ENCODE measurements around the gene GLI3. TPM values are rescaled to one million over a fixed set of nuclear protein-coding genes. Genes with fewer than 3 reads are reported as not detected.

GLI3 gene
- total RNA-seq, 2 donors from 2014 or later: 9.2 to 14.7 TPM

DNA sequence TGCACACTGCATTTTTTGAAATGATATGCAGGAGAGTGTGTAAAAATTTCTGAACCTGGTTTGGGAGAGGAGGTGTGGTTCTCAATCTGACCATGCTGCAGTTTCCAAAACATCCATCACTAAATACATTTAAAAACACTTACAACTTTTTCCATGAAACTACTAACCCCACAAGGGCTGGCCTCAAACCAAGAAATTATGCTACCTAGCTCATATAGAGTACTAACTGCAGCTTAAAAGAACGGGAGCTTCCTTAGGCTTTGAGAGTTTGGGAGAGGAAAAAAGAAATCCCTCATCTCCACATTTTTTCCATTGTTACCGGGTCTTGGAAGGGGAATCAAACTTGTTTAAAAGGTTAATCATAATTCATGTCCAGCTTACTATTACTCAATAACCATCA lies 214.2 kb downstream of the GLI3 start:
- no peak for DNase-seq (ENCODE audit: low spot score)
- Histone ChIP-seq H3K27ac (no peak overlapping the region), H3K9me3 (no peaks in the 10 kb centered on the region), H3K4me3 (no peak overlapping the region), H3K27me3 (replicated peaks; ENCODE audit: insufficient read depth) (no peaks in the 10 kb centered on the region), H3K36me3 (no peaks in the 10 kb centered on the region), H3K4me1 (replicated peaks) (no peaks in the 10 kb centered on the region)
- TF ChIP-seq, protein P1, sequence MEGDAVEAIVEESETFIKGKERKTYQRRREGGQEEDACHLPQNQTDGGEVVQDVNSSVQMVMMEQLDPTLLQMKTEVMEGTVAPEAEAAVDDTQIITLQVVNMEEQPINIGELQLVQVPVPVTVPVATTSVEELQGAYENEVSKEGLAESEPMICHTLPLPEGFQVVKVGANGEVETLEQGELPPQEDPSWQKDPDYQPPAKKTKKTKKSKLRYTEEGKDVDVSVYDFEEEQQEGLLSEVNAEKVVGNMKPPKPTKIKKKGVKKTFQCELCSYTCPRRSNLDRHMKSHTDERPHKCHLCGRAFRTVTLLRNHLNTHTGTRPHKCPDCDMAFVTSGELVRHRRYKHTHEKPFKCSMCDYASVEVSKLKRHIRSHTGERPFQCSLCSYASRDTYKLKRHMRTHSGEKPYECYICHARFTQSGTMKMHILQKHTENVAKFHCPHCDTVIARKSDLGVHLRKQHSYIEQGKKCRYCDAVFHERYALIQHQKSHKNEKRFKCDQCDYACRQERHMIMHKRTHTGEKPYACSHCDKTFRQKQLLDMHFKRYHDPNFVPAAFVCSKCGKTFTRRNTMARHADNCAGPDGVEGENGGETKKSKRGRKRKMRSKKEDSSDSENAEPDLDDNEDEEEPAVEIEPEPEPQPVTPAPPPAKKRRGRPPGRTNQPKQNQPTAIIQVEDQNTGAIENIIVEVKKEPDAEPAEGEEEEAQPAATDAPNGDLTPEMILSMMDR (IDR thresholded peaks at IDR 0.05): no peak
- TF ChIP-seq POLR2AphosphoS5 (IDR thresholded peaks at IDR 0.05) (no peak), POLR2A (IDR thresholded peaks at IDR 0.05) (no peak)
- WGBS: 77% methylated on average over 2 of the region's 2 CpGs
- intact Hi-C loops (cut with DNase I): no loop called here

DNA sequence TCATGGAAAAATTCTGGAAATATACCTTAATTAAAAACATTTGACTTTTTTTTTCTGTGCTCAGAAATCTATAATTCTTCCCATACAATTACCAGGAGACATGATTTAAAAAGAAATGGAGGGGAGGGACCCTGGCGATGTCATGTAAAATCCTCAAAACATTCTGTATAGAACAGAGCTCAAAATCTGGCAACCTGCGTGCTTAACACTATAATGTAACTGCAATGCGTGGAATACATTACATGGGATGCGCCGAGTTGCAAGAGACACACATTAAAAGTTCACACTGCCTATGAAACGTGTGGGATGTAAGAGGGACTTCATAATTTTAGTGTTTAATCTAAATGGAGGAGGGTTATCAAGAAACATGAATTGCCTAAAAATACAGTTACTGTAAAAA lies 215.0 kb downstream of the GLI3 start:
- H3K27me3 ChIP-seq (replicated peaks; ENCODE audit: insufficient read depth): no peaks in the 10 kb centered on the region
- intact Hi-C loops (cut with DNase I): no loop called here
- no peaks in the 10 kb centered on the region for H3K4me1 ChIP-seq (replicated peaks)
- no peak for TF ChIP-seq POLR2A (IDR thresholded peaks at IDR 0.05)
- no peak for TF ChIP-seq POLR2AphosphoS5 (IDR thresholded peaks at IDR 0.05)
- TF ChIP-seq, protein P1 (IDR thresholded peaks at IDR 0.05): no peak
- WGBS: 79% methylated on average over 6 of the region's 6 CpGs
- no peak for DNase-seq (ENCODE audit: low spot score)
- H3K36me3 ChIP-seq: no peaks in the 10 kb centered on the region
- no peak overlapping the region for H3K4me3 ChIP-seq
- no peaks in the 10 kb centered on the region for H3K9me3 ChIP-seq
- no peak overlapping the region for H3K27ac ChIP-seq

GRCh38 chr7:42021631-42022030 lies 215.4 kb downstream of the GLI3 start:
- Histone ChIP-seq H3K36me3 (no peaks in the 10 kb centered on the region), H3K9me3 (no peaks in the 10 kb centered on the region), H3K27me3 (replicated peaks; ENCODE audit: insufficient read depth) (no peaks in the 10 kb centered on the region), H3K4me1 (replicated peaks) (no peaks in the 10 kb centered on the region), H3K27ac (no peak overlapping the region), H3K4me3 (no peak overlapping the region)
- intact Hi-C loops (cut with DNase I): no loop called here
- TF ChIP-seq POLR2AphosphoS5 (IDR thresholded peaks at IDR 0.05) (no peak), POLR2A (IDR thresholded peaks at IDR 0.05) (no peak)
- TF ChIP-seq, protein P1 (IDR thresholded peaks at IDR 0.05): no peak
- WGBS: 73% methylated on average over 3 of the region's 3 CpGs
- no peak for DNase-seq (ENCODE audit: low spot score)

DNA sequence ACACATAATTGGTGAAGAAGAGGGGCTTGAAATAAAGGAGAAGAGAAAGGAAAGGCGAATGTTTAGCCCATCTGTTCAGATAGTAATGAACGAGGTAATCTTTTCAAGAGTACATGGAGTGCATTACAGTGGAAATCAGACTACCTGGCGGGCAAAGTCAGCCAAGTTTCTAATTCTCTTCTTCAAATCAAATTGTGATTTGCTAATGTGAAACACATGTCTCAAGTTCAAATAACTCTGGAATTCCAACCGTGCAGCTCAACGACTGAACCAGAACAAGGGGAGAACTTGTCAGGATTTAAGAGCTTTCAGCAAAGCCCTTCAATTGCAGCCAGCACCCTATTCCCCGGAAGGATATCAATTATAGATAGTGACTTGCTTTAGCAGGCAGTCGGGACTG lies 216.9 kb downstream of the GLI3 start:
- H3K27ac ChIP-seq: no peak overlapping the region
- no peaks in the 10 kb centered on the region for H3K27me3 ChIP-seq (replicated peaks; ENCODE audit: insufficient read depth)
- H3K36me3 ChIP-seq: no peaks in the 10 kb centered on the region
- no peak for DNase-seq (ENCODE audit: low spot score)
- intact Hi-C loops (cut with DNase I): no loop called here
- no peaks in the 10 kb centered on the region for H3K9me3 ChIP-seq
- WGBS: 53% methylated on average over 7 of the region's 7 CpGs
- H3K4me3 ChIP-seq: no peak overlapping the region
- no peaks in the 10 kb centered on the region for H3K4me1 ChIP-seq (replicated peaks)
- no peak for TF ChIP-seq POLR2A (IDR thresholded peaks at IDR 0.05)
- no peak for TF ChIP-seq POLR2AphosphoS5 (IDR thresholded peaks at IDR 0.05)
- TF ChIP-seq, protein P1 (IDR thresholded peaks at IDR 0.05): no peak

GRCh38 chr7:42017349-42017986 lies 219.5 kb downstream of the GLI3 start:
- Histone ChIP-seq H3K4me3 (no peak overlapping the region), H3K4me1 (replicated peaks) (no peaks in the 10 kb centered on the region), H3K36me3 (no peaks in the 10 kb centered on the region), H3K27ac (no peak overlapping the region), H3K27me3 (replicated peaks; ENCODE audit: insufficient read depth) (no peaks in the 10 kb centered on the region), H3K9me3 (no peaks in the 10 kb centered on the region)
- DNase-seq (ENCODE audit: low spot score): no peak
- intact Hi-C loops (cut with DNase I): no loop called here
- 64% methylated on average over 15 of the region's 15 CpGs for WGBS
- TF ChIP-seq POLR2A (IDR thresholded peaks at IDR 0.05): no peak
- TF ChIP-seq, protein P1 (IDR thresholded peaks at IDR 0.05): no peak
- TF ChIP-seq POLR2AphosphoS5 (IDR thresholded peaks at IDR 0.05): no peak
